Activated CD4-positive, alpha-beta T cell treated with anti-CD3 and anti-CD28 coated beads for 4 hours (primary cell): ENCODE results near the gene EFTUD2.

ENCODE experiments used
- DNase-seq, 2 donors: peaks; one replicate each; pipeline ENCODE4 v3.0.0-alpha.2; 2020

The EFTUD2 gene

GRCh38 chr17:44910231-44911106, 11.2 kb upstream of the EFTUD2 start:
- no peak for DNase-seq

- DNase-seq: no peak
Measured at GRCh38 chr17:44909681-44910144, 10.5 kb upstream of the EFTUD2 start.

GRCh38 chr17:44908761-44909326, 9.6 kb upstream of the EFTUD2 start:
- no peak for DNase-seq

DNA sequence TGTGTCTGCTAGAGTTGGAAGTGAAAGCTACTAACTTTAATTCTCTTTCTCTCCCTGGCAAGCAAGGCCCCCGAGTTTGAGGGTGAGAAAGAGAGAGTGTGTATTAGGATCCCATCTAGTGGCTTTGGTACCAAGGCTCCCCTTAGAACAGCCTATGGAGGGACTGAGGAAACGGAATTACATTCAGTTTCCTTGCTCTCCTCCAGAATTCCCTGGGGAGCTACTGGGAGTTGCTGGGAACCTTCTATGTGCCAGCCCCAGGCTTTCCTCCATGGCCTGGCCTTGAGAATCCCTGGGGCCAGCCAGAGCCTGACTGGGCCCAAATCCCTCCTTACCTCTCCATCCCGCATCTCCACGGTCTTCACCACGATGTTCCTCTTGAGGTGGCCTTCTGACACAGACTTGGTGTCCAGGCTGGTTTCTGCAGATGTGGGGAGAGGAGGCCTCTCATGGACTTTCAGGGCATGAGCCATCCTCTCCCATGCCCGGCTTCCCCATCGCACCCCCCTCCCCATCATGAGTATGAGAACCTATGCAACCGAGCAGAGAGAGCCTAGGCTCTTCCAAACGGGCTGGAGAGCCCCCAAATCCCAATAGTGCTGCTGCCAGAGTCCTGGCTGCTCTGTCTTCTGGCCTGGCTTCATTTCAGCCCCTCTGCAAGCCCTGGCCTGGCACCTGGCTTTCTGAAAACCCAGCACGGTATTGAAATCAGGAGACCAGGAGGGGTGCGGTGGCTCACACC, 8.7 kb upstream of the EFTUD2 start:
- DNase-seq: no peak

GRCh38 chr17:44906763-44907728, 7.8 kb upstream of the EFTUD2 start:
- DNase-seq: no peak

GRCh38 chr17:44906010-44906646, 6.9 kb upstream of the EFTUD2 start:
- no peak for DNase-seq

GRCh38 chr17:44905006-44906000, 6.1 kb upstream of the EFTUD2 start:
- DNase-seq: no peak

- DNase-seq: no peak
Measured at GRCh38 chr17:44904001-44904984, 5.0 kb upstream of the EFTUD2 start.

GRCh38 chr17:44903012-44903685, 3.9 kb upstream of the EFTUD2 start:
- DNase-seq: no peak

DNA sequence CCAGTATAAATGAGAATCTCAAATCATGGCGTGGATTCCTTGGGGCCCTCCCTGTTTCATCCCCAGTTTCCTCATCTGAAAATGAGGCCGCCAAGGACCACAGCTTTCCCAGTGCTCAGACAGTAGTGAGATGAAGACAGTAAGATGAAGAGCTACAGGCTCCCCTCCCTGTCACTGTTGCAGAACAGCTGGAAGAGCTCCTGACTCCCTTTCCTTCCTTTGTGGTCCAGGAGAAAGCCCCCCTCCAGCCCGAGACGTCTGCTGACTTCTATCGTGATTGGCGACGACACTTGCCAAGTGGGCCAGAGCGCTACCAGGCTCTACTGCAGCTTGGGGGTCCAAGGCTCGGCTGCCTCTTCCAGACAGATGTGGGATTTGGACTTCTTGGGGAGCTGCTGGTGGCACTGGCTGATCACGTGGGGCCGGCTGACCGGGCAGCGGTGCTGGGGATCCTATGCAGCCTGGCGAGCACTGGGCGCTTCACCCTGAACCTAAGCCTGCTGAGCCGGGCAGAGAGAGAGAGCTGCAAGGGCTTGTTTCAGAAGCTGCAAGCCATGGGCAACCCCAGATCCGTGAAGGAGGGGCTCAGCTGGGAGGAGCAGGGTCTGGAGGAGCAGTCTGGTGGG, 3.0 kb upstream of the EFTUD2 start:
- DNase-seq: no peak

GRCh38 chr17:44901411-44901921, 2.2 kb upstream of the EFTUD2 start:
- no peak for DNase-seq

DNA sequence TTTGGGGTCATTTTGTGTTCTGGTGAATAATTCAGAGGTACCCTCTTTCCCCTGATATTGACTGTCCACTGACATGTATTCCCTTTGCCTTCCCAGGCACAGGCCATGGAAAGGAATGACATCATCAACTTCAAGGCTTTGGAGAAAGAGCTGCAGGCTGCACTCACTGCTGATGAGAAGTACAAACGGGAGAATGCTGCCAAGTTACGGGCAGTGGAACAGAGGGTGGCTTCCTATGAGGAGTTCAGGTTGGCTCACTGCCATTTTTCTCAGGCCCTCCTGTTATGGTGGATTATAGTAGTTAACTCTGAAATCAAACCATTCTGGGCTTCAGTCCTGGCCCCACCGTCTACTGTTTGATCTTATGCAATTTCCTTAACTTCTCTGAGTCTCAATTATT, 1.6 kb upstream of the EFTUD2 start:
- DNase-seq: no peak

- no peak for DNase-seq
Measured at GRCh38 chr17:44898768-44899073, 524 bp downstream of the EFTUD2 start.

- no peak for DNase-seq
Measured at GRCh38 chr17:44894642-44895041, 4.6 kb downstream of the EFTUD2 start.

DNA sequence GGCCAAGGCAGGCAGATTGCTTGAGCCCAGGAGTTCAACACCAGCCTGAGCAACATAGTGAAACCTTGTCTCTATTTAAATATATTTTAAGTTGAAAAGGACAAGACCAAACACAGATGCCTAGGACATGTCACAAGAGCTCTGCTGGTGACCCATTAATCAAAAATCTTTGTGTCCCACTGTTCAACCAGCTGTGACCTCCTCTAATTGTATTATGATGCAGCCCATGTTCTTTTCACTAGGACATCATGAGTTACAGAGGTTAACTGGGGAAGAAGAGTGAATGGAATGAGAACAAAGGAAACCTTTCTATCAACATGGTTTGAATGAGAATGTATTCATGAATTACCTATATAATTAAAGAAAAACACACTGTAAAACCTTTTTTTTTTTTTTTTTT, 7.0 kb downstream of the EFTUD2 start:
- no peak for DNase-seq

DNA sequence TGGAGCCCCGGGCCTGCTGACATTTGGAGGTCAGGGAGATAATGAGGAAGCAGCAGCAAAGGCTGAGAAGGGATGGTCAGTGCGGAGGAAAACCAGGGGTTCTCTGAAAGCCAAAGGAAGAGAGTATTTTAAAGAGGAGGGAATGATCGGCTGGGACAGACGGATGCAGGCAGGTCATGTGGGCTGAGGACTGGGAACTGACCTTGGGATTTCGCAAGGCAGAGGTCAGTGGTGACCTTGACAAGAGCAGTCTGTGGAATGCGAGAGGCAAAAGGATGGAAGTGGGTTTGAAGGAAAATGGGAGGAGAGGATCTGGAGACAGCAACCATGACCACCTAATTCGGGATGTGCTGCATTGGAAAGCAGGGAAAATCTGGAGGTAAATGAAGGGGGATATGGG, 10.2 kb downstream of the EFTUD2 start:
- DNase-seq: no peak

GRCh38 chr17:44887971-44888954, 11.0 kb downstream of the EFTUD2 start:
- no peak for DNase-seq
